VCaP (cell line): ENCODE measurements around the gene ZNF467.

Experiments
- H3K27ac ChIP-seq: fragments of 450-650 bp; 2 replicates; pipeline ENCODE4 v1.5.1; 2017
- TF ChIP-seq, protein P1 (sequence below): fragments of 450-650 bp; conservative IDR thresholded peaks from 2 replicates; pipeline ENCODE4 v1.5.1; 2017; ENCODE audit warnings: mild to moderate bottlenecking, moderate library complexity

Gene ZNF467

DNA sequence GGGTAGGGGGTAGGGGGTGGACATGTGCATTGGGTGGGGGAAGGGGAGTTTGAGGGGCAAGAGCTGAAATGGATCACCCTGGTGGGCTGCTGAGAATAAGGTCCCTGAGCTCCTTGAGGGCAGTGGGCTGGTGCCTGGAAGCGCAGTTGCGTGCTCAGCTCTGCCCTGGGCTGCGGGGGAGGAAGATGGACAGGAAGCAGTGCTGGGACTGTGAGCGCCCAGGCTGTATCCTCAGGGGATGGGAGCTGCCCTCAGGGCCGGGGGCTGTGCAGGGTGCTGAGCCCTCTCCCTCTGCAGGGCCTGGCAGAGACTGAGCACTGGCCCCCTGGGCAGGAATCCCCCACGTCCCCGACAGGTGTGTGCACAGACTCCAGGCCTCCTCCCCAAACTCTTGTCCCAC, 24.4 kb upstream of the ZNF467 start:
- TF ChIP-seq, protein P1, sequence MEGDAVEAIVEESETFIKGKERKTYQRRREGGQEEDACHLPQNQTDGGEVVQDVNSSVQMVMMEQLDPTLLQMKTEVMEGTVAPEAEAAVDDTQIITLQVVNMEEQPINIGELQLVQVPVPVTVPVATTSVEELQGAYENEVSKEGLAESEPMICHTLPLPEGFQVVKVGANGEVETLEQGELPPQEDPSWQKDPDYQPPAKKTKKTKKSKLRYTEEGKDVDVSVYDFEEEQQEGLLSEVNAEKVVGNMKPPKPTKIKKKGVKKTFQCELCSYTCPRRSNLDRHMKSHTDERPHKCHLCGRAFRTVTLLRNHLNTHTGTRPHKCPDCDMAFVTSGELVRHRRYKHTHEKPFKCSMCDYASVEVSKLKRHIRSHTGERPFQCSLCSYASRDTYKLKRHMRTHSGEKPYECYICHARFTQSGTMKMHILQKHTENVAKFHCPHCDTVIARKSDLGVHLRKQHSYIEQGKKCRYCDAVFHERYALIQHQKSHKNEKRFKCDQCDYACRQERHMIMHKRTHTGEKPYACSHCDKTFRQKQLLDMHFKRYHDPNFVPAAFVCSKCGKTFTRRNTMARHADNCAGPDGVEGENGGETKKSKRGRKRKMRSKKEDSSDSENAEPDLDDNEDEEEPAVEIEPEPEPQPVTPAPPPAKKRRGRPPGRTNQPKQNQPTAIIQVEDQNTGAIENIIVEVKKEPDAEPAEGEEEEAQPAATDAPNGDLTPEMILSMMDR = no peak
- H3K27ac ChIP-seq = no peak overlapping the region

DNA sequence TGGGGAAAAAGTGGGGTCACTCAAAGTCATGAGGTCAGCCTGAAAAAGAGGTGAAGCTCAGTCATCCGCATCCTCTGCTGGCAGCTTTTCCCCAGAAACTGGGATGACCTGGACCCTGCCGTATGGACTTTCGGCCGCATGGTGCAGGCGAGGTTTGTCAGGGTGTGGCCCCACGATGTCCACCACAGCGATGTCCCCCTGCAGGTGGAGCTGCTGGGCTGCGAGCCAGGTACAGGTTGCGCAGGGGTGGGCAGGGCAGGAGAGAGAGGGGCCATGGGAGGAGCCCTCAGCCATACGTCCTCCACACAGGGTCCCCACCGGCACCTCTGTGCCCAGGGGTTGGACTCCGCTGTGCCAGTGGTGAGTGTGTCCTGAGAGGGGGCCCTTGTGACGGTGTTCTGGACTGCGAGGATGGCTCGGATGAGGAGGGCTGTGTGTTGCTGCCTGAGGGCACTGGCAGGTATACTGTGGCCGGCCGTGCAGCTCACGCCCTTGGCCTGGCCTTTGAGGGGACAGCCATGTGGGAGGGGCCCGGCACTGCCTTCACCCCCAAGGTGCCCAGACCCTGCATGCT, 23.0 kb upstream of the ZNF467 start:
- TF ChIP-seq, protein P1 = no peak
- no peak overlapping the region for H3K27ac ChIP-seq

DNA sequence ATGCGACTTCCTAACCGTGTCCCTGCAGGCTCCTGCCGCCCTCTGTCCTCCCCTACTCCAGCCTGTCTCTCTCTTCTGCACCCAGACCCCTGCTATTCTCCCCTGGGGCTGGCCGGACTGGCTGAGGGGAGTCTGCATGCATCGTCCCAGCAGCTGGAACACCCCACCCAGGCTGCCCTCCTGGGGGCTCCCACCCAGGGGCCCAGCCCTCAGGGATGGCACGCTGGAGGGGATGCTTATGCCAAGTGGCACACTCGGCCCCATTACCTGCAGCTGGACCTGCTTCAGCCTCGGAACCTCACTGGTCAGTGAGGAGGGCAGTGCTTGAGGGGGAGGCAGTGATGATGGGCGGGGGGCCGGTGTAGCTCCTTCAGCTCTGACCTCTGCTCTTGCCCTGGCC, 21.7 kb upstream of the ZNF467 start:
- TF ChIP-seq, protein P1 = no peak
- no peak overlapping the region for H3K27ac ChIP-seq

DNA sequence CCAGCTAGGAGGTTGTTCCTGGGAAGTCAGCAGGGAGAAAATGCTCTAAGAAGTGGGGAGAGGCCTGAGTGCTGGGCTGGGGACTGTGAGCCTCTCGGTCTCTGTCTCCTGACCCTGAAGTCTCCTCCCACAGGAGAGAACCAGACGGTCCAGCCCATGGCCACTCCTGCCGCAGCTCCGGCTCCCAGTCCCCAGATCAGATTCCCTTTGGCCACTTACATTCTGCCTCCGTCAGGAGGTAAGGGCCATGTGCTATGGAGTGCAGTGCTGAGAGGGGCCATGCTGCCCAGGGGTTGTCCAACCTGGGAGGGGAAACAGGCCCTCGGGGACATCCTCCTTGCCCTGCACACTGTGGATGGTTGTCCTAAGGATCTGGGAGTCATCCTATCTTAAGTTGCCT, 21.3 kb upstream of the ZNF467 start:
- TF ChIP-seq, protein P1 = no peak
- H3K27ac ChIP-seq = no peak overlapping the region

DNA sequence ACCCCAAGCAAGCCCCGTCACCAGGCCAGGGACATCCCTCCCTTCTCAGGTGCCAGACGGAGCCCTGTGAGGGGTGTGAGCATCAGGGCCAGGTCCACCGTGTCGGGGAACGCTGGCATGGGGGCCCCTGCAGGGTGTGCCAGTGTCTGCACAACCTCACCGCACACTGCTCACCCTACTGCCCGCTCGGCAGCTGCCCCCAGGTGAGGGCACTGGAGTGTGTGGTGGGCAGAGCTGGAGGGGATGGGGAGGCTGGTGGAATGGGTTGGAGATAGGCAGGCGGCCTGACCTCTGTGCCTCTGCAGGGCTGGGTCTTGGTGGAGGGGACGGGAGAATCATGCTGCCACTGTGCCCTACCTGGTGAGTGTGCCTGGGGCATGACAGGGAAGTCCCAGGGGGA, 19.9 kb upstream of the ZNF467 start:
- H3K27ac ChIP-seq = no peak overlapping the region
- TF ChIP-seq, protein P1 = no peak

DNA sequence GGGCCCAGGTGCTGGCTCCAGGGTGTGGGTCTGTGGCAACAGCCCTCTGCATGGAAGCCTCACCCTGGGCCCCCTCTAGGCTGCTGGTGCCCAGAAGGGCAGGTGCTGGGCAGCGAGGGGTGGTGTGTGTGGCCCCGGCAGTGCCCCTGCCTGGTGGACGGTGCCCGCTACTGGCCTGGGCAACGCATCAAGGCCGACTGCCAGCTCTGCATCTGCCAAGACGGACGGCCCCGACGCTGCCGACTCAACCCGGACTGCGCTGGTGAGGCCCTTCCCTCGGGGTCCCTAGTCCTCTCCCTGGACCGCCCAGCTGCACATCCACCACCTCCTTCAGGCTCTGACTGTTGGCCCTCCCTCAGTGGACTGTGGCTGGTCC, 18.8 kb upstream of the ZNF467 start:
- H3K27ac ChIP-seq = no peak overlapping the region
- TF ChIP-seq, protein P1 = no peak

DNA sequence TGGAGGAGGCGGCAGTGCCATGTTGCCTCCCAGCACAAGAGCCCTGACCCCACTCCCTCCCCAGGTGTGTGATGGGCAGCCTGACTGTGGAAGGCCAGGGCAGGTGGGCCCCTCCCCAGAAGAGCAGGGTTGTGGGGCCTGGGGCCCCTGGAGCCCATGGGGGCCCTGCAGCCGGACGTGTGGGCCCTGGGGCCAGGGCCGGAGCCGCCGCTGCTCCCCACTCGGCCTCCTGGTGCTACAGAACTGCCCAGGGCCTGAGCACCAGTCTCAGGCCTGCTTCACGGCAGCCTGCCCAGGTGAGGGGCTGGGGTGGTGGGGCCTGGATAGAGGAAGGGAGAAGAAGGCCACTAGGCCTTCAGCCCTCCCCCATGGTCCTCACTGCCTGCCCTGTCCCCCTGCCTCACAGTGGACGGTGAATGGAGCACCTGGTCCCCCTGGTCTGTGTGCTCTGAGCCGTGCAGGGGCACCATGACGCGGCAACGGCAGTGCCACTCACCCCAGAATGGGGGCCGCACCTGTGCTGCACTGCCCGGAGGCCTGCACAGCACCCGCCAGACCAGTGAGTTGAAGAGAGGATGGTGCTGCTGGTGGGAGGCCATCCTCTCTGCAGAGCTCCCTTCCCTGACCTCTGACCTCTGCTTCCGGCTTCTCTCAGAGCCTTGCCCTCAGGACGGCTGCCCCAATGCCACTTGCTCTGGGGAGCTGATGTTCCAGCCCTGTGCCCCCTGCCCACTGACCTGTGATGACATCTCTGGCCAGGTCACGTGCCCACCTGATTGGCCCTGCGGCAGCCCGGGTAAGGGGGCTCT, 18.2 kb upstream of the ZNF467 start:
- H3K27ac ChIP-seq = no peak overlapping the region
- TF ChIP-seq, protein P1 = no peak
